ENCODE results near the gene TRAPPC8.

TRAPPC8 gene

DNA sequence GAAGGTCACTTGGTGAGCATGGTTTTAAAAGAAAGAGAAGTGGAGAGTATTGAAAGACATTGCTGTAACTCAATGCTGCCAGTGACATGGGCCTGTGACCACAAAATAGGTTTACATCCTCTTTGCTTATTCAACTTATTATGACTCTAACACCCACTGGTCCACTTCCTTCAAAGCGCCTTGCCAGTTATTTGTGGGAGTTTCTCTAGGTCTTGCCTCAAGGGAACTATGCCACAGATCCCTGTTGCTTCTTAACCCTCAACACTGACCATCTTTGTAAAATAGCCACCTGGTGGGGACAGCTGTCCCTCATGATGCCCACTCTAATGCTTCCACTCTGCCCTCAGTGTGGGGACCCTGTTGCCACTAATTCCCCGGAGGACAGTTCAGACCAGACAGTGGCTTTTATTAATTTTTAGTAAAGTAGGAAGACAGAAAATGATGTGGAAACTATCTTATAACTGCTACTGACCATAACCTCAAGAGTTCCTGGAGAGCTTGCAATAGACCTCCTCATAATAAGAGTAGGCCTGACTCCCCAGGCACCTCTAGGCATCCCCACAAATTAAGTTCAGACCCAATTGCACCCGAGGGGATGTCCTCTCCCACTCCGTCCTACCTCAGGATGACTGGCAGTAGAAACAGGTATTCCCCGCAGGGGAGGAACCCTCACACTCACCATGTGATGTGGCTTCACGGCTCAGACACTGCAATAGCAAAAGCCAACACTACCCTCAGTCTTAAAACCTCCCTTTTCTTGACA, 150.9 kb downstream of the TRAPPC8 start:
- DNase-seq, result no peak

- DNase-seq, result no peak
These were observed 153.5 kb downstream of the TRAPPC8 start for GRCh38 chr18:31789409-31789808.

- no peak for DNase-seq
These were observed 159.9 kb downstream of the TRAPPC8 start for GRCh38 chr18:31783059-31783458.

Measured in NCI-H510A treated with DMSO at 0.1 percent for 48 hours (cell line).